Stimulated activated CD8-positive, alpha-beta memory T cell treated with anti-CD3 and anti-CD28 coated beads, Interleukin-12 subunit alpha, Interleukin-12 subunit beta, amount 100 ng/mL, for 1 hour (primary cell): ENCODE measurements around the gene EDDM3A.
"Not testable (repeated sequence)": the region's sequence is repeated elsewhere in the genome, so short reads cannot be mapped to it uniquely, and the experiment has no call there.

Source experiments
- DNase-seq: peaks from one replicate; pipeline ENCODE4 v3.0.0-alpha.2; 2020; ENCODE audit warnings: low read depth

EDDM3A gene

GRCh38 chr14:20733684-20734429 is 11.8 kb upstream of the EDDM3A start:
- no peak for DNase-seq

GRCh38 chr14:20734430-20734806 is 11.3 kb upstream of the EDDM3A start:
- no peak for DNase-seq

- DNase-seq = not testable (repeated sequence)
Observed at GRCh38 chr14:20738292-20738691, 7.4 kb upstream of the EDDM3A start.

- DNase-seq = no peak
Observed at GRCh38 chr14:20742132-20742531, 3.6 kb upstream of the EDDM3A start.

GRCh38 chr14:20743556-20743955 is 2.1 kb upstream of the EDDM3A start:
- no peak for DNase-seq

GRCh38 chr14:20746566-20746965 is 879 bp downstream of the EDDM3A start:
- DNase-seq = no peak

- DNase-seq = no peak
Observed at GRCh38 chr14:20748439-20748838, 2.8 kb downstream of the EDDM3A start.

GRCh38 chr14:20750194-20750593 is 4.5 kb downstream of the EDDM3A start:
- no peak for DNase-seq

GRCh38 chr14:20751963-20752562 is 6.4 kb downstream of the EDDM3A start:
- no peak for DNase-seq

- no peak for DNase-seq
Observed at GRCh38 chr14:20754308-20754707, 8.6 kb downstream of the EDDM3A start.

GRCh38 chr14:20755037-20755436 is 9.3 kb downstream of the EDDM3A start:
- DNase-seq = no peak

GRCh38 chr14:20757965-20758364 is 12.3 kb downstream of the EDDM3A start:
- DNase-seq = no peak

- DNase-seq = not testable (repeated sequence)
Observed at GRCh38 chr14:20759465-20759864, 13.8 kb downstream of the EDDM3A start.

- DNase-seq = no peak
Observed at GRCh38 chr14:20760950-20761349, 15.3 kb downstream of the EDDM3A start.

- DNase-seq = no peak
Observed at GRCh38 chr14:20768593-20768892, 22.9 kb downstream of the EDDM3A start.

- DNase-seq = no peak
Observed at GRCh38 chr14:20769421-20769820, 23.7 kb downstream of the EDDM3A start.

- DNase-seq = no peak
Observed at GRCh38 chr14:20772650-20773049, 27.0 kb downstream of the EDDM3A start.

- DNase-seq = no peak
Observed at GRCh38 chr14:20774258-20774824, 28.7 kb downstream of the EDDM3A start.

GRCh38 chr14:20775043-20775442 is 29.4 kb downstream of the EDDM3A start:
- no peak for DNase-seq

- DNase-seq = no peak
Observed at GRCh38 chr14:20775901-20776300, 30.2 kb downstream of the EDDM3A start.

GRCh38 chr14:20781803-20782202 is 36.1 kb downstream of the EDDM3A start:
- no peak for DNase-seq

GRCh38 chr14:20782280-20782890 is 36.7 kb downstream of the EDDM3A start:
- DNase-seq = no peak

- no peak for DNase-seq
Observed at GRCh38 chr14:20787025-20787424, 41.3 kb downstream of the EDDM3A start.
